Neuronal stem cell (in vitro differentiated cells): ENCODE data around the gene TNFSF13B.

ENCODE experiments used
- DNase-seq: peaks from one replicate; pipeline ENCODE4 v3.0.0-alpha.2; 2013; ENCODE audit warnings: low spot score
- H2AFZ ChIP-seq: one replicate; pipeline ENCODE4 v1.6.1; 2013; ENCODE audit warnings: mild to moderate bottlenecking, low read length, inconsistent platforms
- H2AK5ac ChIP-seq: 2 replicates; pipeline ENCODE4 v1.6.1; 2013; ENCODE audit warnings: low read depth, mild to moderate bottlenecking, inconsistent platforms, low read length, moderate library complexity, mixed read lengths
- H2BK120ac ChIP-seq: 2 replicates; pipeline ENCODE4 v1.6.1; 2013; ENCODE audit warnings: low read depth, mild to moderate bottlenecking, inconsistent platforms, low read length, moderate library complexity, mixed read lengths
- H2BK12ac ChIP-seq: one replicate; pipeline ENCODE4 v1.6.1; 2013; ENCODE audit warnings: low read length, inconsistent platforms
- H2BK15ac ChIP-seq: 2 replicates; pipeline ENCODE4 v1.6.1; 2013; ENCODE audit warnings: mild to moderate bottlenecking, low read length, inconsistent platforms, mixed read lengths
- H2BK5ac ChIP-seq: one replicate; pipeline ENCODE4 v1.6.1; 2013; ENCODE audit warnings: inconsistent platforms, mild to moderate bottlenecking, low read length, moderate library complexity
- H3K14ac ChIP-seq: one replicate; pipeline ENCODE4 v1.6.1; 2013; ENCODE audit warnings: low read length, inconsistent platforms
- H3K18ac ChIP-seq: 2 replicates; pipeline ENCODE4 v1.6.1; 2013; ENCODE audit warnings: low read length, inconsistent platforms
- H3K23ac ChIP-seq: 2 replicates; pipeline ENCODE4 v1.6.1; 2013; ENCODE audit warnings: low read depth, mild to moderate bottlenecking, mixed read lengths, low read length, inconsistent platforms; ENCODE audit not compliant: poor library complexity
- H3K27ac ChIP-seq: replicated peaks from 3 replicates; pipeline ENCODE4 v1.5.1; 2013; ENCODE audit warnings: low read length, inconsistent platforms
- H3K27me3 ChIP-seq, 3 experiments: 2 replicates each; pipeline ENCODE4 v1.6.1; 2013; ENCODE audit warnings: low read length in 3 of 3, mild to moderate bottlenecking in 2 of 3, inconsistent platforms in 1 of 3, low read depth in 1 of 3, mixed read lengths in 1 of 3, moderate library complexity in 1 of 3; ENCODE audit not compliant: control insufficient read depth in 3 of 3, insufficient read depth in 3 of 3
- H3K36me3 ChIP-seq, 2 donors: replicated peaks in 1 of 2; 2 replicates each; pipeline ENCODE4 v1.6.1; 2013; ENCODE audit warnings: low read length in 2 of 2; ENCODE audit not compliant: control insufficient read depth in 2 of 2, insufficient read depth in 2 of 2
- H3K4ac ChIP-seq: 2 replicates; pipeline ENCODE4 v1.6.1; 2013; ENCODE audit warnings: inconsistent platforms, mild to moderate bottlenecking, low read length, moderate library complexity
- H3K4me1 ChIP-seq, 2 donors: 1 replicate in 1 of 2; 2 replicates in 1 of 2; pipeline ENCODE4 v1.6.1; 2013; ENCODE audit warnings: low read length in 2 of 2, low read depth in 1 of 2; ENCODE audit not compliant: control insufficient read depth in 2 of 2, insufficient read depth in 1 of 2
- H3K4me2 ChIP-seq: one replicate; pipeline ENCODE4 v1.6.1; 2013; ENCODE audit warnings: mild to moderate bottlenecking, low read length, inconsistent platforms; ENCODE audit not compliant: insufficient read depth, poor library complexity, severe bottlenecking
- H3K4me3 ChIP-seq, 2 donors: 2 replicates each; pipeline ENCODE4 v1.5.1; 2013; ENCODE audit warnings: low read length in 2 of 2, mild to moderate bottlenecking in 2 of 2, inconsistent platforms in 1 of 2, moderate library complexity in 1 of 2
- H3K79me1 ChIP-seq: one replicate; pipeline ENCODE4 v1.6.1; 2013; ENCODE audit warnings: low read depth, mild to moderate bottlenecking, inconsistent platforms, low read length, moderate library complexity
- H3K9ac ChIP-seq: one replicate; pipeline ENCODE4 v1.6.1; 2013; ENCODE audit warnings: mild to moderate bottlenecking, low read depth, low read length, inconsistent platforms; ENCODE audit not compliant: poor library complexity
- H3K9me3 ChIP-seq, 2 donors: replicated peaks in 1 of 2; 2 replicates each; pipeline versions ENCODE3 to v1.6.1; 2013; ENCODE audit warnings: low read length in 2 of 2, mild to moderate bottlenecking in 2 of 2, inconsistent platforms in 1 of 2, low read depth in 1 of 2, mixed read lengths in 1 of 2, moderate library complexity in 1 of 2; ENCODE audit not compliant: control insufficient read depth in 2 of 2, insufficient read depth in 1 of 2
- H4K8ac ChIP-seq: one replicate; pipeline ENCODE4 v1.6.1; 2013; ENCODE audit warnings: low read depth, mild to moderate bottlenecking, inconsistent platforms, low read length, moderate library complexity
- H4K91ac ChIP-seq: one replicate; pipeline ENCODE4 v1.6.1; 2013; ENCODE audit warnings: low read length, low read depth, mild to moderate bottlenecking, inconsistent platforms; ENCODE audit not compliant: poor library complexity
- WGBS, 2 donors: extraction: QIAGEN DNeasy Blood & Tissue Kit; methylation state at CpG; one replicate each; pipeline ENCODE4 v1.1.7; 2013; ENCODE audit warnings: missing lambda C conversion rate in 2 of 2, mixed read lengths in 1 of 2; ENCODE audit not compliant: insufficient read length in 2 of 2, insufficient replicate concordance in 1 of 2; ENCODE audit errors: extremely low coverage in 2 of 2; 5-methylcytosine and 5-hydroxymethylcytosine counted together

The TNFSF13B gene

DNA sequence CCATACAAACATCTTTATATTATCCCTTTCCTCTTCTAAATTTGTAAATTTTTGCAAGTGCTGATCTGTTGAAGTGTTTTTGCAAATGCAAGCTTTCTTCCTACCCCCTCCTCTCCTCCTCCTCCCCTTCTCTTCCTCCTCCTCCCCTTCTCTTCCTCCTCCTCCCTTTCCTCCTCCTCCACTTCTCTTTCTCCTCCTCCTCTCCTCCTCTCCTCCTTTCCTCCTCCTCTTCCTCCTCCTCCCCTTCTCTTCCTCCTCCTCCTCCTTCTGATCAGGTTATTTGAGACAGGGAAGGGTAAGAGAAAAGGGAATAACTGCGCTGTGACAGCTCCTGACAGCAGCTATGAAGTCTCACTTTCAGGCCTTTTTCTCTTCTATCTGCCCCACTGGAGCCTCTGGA is 8.9 kb downstream of the TNFSF13B start:
- Histone ChIP-seq H3K23ac (no peak overlapping the region), H3K4me2 (no peak overlapping the region), H3K18ac (no peak overlapping the region), H2BK5ac (no peak overlapping the region), H2AK5ac (no peak overlapping the region), H3K27me3 (no peaks in the 10 kb centered on the region), H3K79me1 (no peaks in the 10 kb centered on the region), H4K91ac (no peak overlapping the region), H3K36me3 (no peaks in the 10 kb centered on the region), H3K9me3 (no peaks in the 10 kb centered on the region), H3K27ac (no peak overlapping the region), H2BK12ac (no peak overlapping the region), H4K8ac (no peak overlapping the region), H3K4me3 (no peak overlapping the region), H3K4me1 (no peaks in the 10 kb centered on the region), H3K4ac (no peak overlapping the region), H2BK120ac (no peak overlapping the region), H3K9ac (no peak overlapping the region), H2BK15ac (no peak overlapping the region), H3K14ac (no peak overlapping the region), H2AFZ (no peak overlapping the region)
- DNase-seq: no peak
- no CpG with 5 or more reads among the region's 1 CpG for WGBS, 2 donors

DNA sequence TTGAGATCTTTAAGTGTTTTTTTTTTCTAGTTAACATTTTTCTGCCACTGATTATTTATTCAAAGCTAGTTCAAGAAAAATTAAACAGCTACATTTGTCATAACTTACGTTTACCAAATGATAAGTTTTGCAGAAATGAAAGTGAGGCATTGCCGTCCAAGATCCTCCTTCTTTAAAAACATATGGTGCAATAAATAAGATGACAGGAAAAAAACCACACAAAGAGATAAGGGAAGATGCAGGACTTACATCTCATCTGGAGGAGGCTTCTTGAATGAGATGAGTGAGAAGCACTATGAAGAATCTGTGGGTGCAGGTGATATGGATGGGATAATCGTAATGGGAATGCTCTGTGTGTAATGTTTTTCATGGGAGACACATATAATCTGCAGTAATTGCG is 12.4 kb downstream of the TNFSF13B start:
- H3K23ac ChIP-seq: no peak overlapping the region
- no peaks in the 10 kb centered on the region for H3K9me3 ChIP-seq
- no peak overlapping the region for H3K4ac ChIP-seq
- WGBS, 2 donors: no CpG with 5 or more reads among the region's 4 CpGs
- H2BK120ac ChIP-seq: no peak overlapping the region
- H2AFZ ChIP-seq: no peak overlapping the region
- no peaks in the 10 kb centered on the region for H3K36me3 ChIP-seq
- no peaks in the 10 kb centered on the region for H3K79me1 ChIP-seq
- no peak overlapping the region for H2BK15ac ChIP-seq
- H3K14ac ChIP-seq: no peak overlapping the region
- no peak overlapping the region for H3K18ac ChIP-seq
- H2BK5ac ChIP-seq: no peak overlapping the region
- H3K9ac ChIP-seq: no peak overlapping the region
- no peak for DNase-seq
- H4K91ac ChIP-seq: no peak overlapping the region
- H3K4me3 ChIP-seq: no peak overlapping the region
- no peaks in the 10 kb centered on the region for H3K27me3 ChIP-seq
- no peak overlapping the region for H4K8ac ChIP-seq
- H3K4me2 ChIP-seq: no peak overlapping the region
- H3K27ac ChIP-seq: no peak overlapping the region
- H2AK5ac ChIP-seq: no peak overlapping the region
- no peaks in the 10 kb centered on the region for H3K4me1 ChIP-seq
- no peak overlapping the region for H2BK12ac ChIP-seq

DNA sequence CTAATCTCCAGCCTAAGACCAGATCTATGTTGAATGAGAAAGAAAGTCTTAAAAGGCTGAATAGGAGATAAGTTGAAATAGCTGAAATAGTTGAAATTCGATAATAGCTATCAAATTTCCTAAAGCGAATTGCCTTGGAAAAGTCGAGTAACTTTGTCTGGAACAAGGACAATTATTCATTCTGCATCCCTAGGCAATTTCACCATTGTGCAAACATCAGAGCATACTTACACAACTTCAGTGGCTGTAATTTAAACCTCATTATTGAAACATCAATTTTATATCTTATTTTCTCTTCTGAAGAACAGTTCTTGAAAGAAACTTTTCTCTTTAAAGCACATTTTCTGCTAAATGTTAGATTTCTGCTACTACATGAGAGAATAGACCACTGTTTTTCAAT is 13.6 kb downstream of the TNFSF13B start:
- no peak overlapping the region for H4K91ac ChIP-seq
- no peak overlapping the region for H2BK15ac ChIP-seq

DNA sequence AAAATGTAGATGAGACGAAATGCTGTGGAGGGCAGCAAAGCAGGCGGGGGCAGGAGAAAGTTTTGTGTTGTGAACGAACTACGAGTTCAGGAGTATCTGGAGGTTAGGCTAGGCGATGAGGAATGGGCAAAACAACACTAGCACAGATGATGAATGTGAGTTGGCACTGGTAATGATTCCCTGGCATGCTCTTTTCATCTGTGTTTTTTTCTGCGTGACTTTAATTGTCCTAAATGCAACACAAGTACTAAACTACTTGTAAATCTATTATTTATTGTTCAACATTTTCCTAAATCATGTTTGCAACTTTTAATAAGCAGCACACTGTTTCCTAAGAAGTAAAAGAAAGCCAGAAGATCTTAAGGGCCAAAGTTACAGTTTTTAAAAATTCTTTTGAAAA is 19.2 kb downstream of the TNFSF13B start:
- Histone ChIP-seq H2BK5ac (no peak overlapping the region), H3K27me3 (no peaks in the 10 kb centered on the region), H3K36me3 (no peaks in the 10 kb centered on the region), H3K4me1 (no peaks in the 10 kb centered on the region), H4K8ac (no peak overlapping the region), H3K4me2 (no peak overlapping the region), H2BK12ac (no peak overlapping the region), H3K79me1 (no peaks in the 10 kb centered on the region), H3K9me3 (no peaks in the 10 kb centered on the region), H3K9ac (no peak overlapping the region), H2AK5ac (no peak overlapping the region), H3K4ac (no peak overlapping the region), H2BK15ac (no peak overlapping the region), H2AFZ (no peak overlapping the region), H4K91ac (no peak overlapping the region), H2BK120ac (no peak overlapping the region), H3K4me3 (no peak overlapping the region), H3K23ac (no peak overlapping the region), H3K27ac (no peak overlapping the region), H3K18ac (no peak overlapping the region), H3K14ac (no peak overlapping the region)
- DNase-seq: no peak
- WGBS, 2 donors: no CpG with 5 or more reads among the region's 6 CpGs

More for the DNA sequence above, 13.6 kb downstream of the TNFSF13B start:
- H3K27ac ChIP-seq: no peak overlapping the region
- H3K36me3 ChIP-seq: no peaks in the 10 kb centered on the region
- no peak overlapping the region for H3K9ac ChIP-seq
- H3K4me2 ChIP-seq: no peak overlapping the region
- H2AK5ac ChIP-seq: no peak overlapping the region
- H3K4ac ChIP-seq: no peak overlapping the region
- no peak overlapping the region for H3K18ac ChIP-seq
- no peak overlapping the region for H3K14ac ChIP-seq
- H3K4me3 ChIP-seq: no peak overlapping the region
- no peak overlapping the region for H2BK120ac ChIP-seq
- no peaks in the 10 kb centered on the region for H3K27me3 ChIP-seq
- no peak overlapping the region for H2BK5ac ChIP-seq
- no peak overlapping the region for H2BK12ac ChIP-seq
- H3K79me1 ChIP-seq: no peaks in the 10 kb centered on the region
- no peaks in the 10 kb centered on the region for H3K4me1 ChIP-seq
- H4K8ac ChIP-seq: no peak overlapping the region
- WGBS, 2 donors: no CpG with 5 or more reads among the region's 3 CpGs
- no peaks in the 10 kb centered on the region for H3K9me3 ChIP-seq
- no peak for DNase-seq
- no peak overlapping the region for H2AFZ ChIP-seq
- no peak overlapping the region for H3K23ac ChIP-seq
